SK-N-MC (cell line): ENCODE data around the gene MCOLN2.

Source experiments
- DNase-seq: peaks from one replicate; pipeline ENCODE4 v3.0.0-alpha.2; 2011; ENCODE audit warnings: low read depth, low spot score
- H3K27ac ChIP-seq: fragments of 200-600 bp; sonication (generic); 2 replicates; pipeline ENCODE4 v1.5.1; 2016; ENCODE audit warnings: mixed run types
- H3K36me3 ChIP-seq: fragments of 200-600 bp; sonication (generic); 2 replicates; pipeline ENCODE4 v1.6.1; 2017; ENCODE audit warnings: antibody characterized with exemption, low read length, mixed read lengths; ENCODE audit not compliant: insufficient read depth
- H3K4me3 ChIP-seq: fragments of 200-600 bp; sonication (generic); 2 replicates; pipeline ENCODE4 v1.5.1; 2016
- H3K9ac ChIP-seq: fragments of 200-600 bp; sonication (generic); 2 replicates; pipeline ENCODE4 v1.8.0; 2017; ENCODE audit warnings: mixed run types, mixed read lengths; ENCODE audit not compliant: insufficient read length
- H3K9me3 ChIP-seq: fragments of 200-600 bp; sonication (generic); 2 replicates; pipeline ENCODE4 v1.6.1; 2017; ENCODE audit warnings: low read depth, mild to moderate bottlenecking, antibody characterized with exemption, low read length, moderate library complexity, mixed read lengths
- EZH2 ChIP-seq: fragments of 200-600 bp; sonication (generic); IDR thresholded peaks from one replicate; pipeline ENCODE4 v1.6.1; 2017; ENCODE audit warnings: antibody characterized with exemption
- FOXP2 ChIP-seq: optimal IDR thresholded peaks from 2 replicates; pipeline ENCODE3; 2011; ENCODE audit warnings: mild to moderate bottlenecking, moderate library complexity; ENCODE audit not compliant: insufficient read depth; ENCODE audit errors: extremely low read length, control extremely low read depth
- POLR2AphosphoS5 ChIP-seq: IDR thresholded peaks from 2 replicates; pipeline ENCODE4 v1.6.1; 2012; ENCODE audit warnings: mild to moderate bottlenecking, low read depth, low read length, borderline replicate concordance

The MCOLN2 gene

GRCh38 chr1:84957966-84958365, 38.9 kb downstream of the MCOLN2 start:
- H3K9ac ChIP-seq: no peak overlapping the region
- H3K36me3 ChIP-seq: no peaks in the 10 kb centered on the region
- H3K4me3 ChIP-seq: no peak overlapping the region
- TF ChIP-seq POLR2AphosphoS5: no peak
- TF ChIP-seq EZH2: no peak
- H3K27ac ChIP-seq: no peak overlapping the region
- no peaks in the 10 kb centered on the region for H3K9me3 ChIP-seq
- DNase-seq: no peak

DNA sequence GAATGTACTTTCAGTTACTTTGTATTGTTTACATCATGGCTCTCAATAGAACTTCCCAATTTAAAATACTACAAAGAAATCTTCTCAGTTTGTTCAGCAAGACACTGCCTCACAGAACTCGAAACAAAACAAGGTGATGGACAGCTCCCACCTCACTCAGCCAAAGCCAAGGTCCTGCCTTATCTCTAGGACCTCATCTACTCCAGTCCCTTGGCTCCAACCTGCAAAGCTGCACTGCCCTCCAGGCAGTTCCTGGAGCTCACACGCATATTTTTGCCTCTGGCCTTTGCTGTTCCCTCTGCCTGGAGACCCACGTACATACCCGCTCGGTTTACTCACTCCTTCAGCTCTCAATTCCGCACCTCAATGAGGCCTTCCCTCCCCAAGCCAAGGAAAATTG, 40.3 kb downstream of the MCOLN2 start:
- no peaks in the 10 kb centered on the region for H3K36me3 ChIP-seq
- H3K27ac ChIP-seq: no peak overlapping the region
- H3K4me3 ChIP-seq: no peak overlapping the region
- DNase-seq: no peak
- no peak overlapping the region for H3K9ac ChIP-seq
- TF ChIP-seq POLR2AphosphoS5 (no peak), FOXP2 (no peak), EZH2 (no peak)
- no peaks in the 10 kb centered on the region for H3K9me3 ChIP-seq

- Histone ChIP-seq H3K9ac (no peak overlapping the region), H3K36me3 (no peaks in the 10 kb centered on the region), H3K4me3 (no peak overlapping the region), H3K27ac (no peak overlapping the region), H3K9me3 (no peaks in the 10 kb centered on the region)
- DNase-seq: no peak
- TF ChIP-seq POLR2AphosphoS5 (no peak), FOXP2 (no peak)
Measured at GRCh38 chr1:84956097-84956496, 40.8 kb downstream of the MCOLN2 start.

DNA sequence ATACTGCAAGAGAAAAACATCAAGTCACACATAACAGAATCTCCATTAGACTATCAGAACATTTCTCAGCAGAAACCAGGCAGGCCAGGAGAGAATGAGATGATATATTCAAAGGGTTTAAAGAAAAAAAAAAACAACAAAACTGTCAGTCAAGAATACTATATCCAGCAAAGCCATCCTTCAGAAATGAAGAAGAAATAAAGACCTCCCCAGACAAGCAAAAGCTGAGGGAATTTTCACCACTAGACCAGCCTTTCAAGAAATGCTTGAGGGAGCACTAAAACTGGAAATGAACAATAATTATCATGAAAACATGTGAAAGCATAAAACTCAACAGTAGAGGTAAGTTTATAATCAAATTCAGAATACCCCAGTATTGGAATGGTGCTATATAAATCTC, 47.2 kb downstream of the MCOLN2 start:
- H3K9me3 ChIP-seq: no peaks in the 10 kb centered on the region

GRCh38 chr1:84947536-84948410, 49.1 kb downstream of the MCOLN2 start:
- H3K9ac ChIP-seq: no peak overlapping the region
- no peaks in the 10 kb centered on the region for H3K36me3 ChIP-seq
- DNase-seq: no peak
- H3K27ac ChIP-seq: no peak overlapping the region
- H3K9me3 ChIP-seq: no peaks in the 10 kb centered on the region
- no peak overlapping the region for H3K4me3 ChIP-seq
- no peak for TF ChIP-seq EZH2
- TF ChIP-seq FOXP2: no peak
- no peak for TF ChIP-seq POLR2AphosphoS5

More for the DNA sequence above, 47.2 kb downstream of the MCOLN2 start:
- Histone ChIP-seq H3K4me3 (no peak overlapping the region), H3K36me3 (no peaks in the 10 kb centered on the region), H3K9ac (no peak overlapping the region), H3K27ac (no peak overlapping the region)
- TF ChIP-seq FOXP2 (no peak), EZH2 (no peak), POLR2AphosphoS5 (no peak)
- no peak for DNase-seq

DNA sequence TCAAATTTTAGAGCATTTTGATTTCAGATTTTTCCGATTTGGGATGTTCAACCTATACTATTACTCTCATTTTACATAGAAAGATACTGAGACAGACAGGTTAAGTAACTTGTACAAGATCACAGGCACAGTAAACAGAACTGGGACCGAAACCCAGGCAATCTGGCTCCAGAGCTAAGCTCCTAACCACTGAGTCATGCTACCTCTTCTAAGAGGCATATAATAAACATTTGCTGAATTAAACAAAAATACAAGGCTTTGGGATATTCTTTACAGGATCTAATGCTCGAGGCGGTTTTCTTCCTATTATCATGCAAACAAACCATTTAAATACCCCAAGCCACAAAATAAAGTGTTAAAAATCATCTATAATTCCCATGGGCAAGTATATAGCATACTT, 50.3 kb downstream of the MCOLN2 start:
- H3K9ac ChIP-seq: no peak overlapping the region
- no peak overlapping the region for H3K4me3 ChIP-seq
- no peak for DNase-seq
- TF ChIP-seq POLR2AphosphoS5 (no peak), EZH2 (no peak), FOXP2 (no peak)
- H3K9me3 ChIP-seq: no peaks in the 10 kb centered on the region
- H3K27ac ChIP-seq: peak overlapping the region; percentile 72
- no peaks in the 10 kb centered on the region for H3K36me3 ChIP-seq

DNA sequence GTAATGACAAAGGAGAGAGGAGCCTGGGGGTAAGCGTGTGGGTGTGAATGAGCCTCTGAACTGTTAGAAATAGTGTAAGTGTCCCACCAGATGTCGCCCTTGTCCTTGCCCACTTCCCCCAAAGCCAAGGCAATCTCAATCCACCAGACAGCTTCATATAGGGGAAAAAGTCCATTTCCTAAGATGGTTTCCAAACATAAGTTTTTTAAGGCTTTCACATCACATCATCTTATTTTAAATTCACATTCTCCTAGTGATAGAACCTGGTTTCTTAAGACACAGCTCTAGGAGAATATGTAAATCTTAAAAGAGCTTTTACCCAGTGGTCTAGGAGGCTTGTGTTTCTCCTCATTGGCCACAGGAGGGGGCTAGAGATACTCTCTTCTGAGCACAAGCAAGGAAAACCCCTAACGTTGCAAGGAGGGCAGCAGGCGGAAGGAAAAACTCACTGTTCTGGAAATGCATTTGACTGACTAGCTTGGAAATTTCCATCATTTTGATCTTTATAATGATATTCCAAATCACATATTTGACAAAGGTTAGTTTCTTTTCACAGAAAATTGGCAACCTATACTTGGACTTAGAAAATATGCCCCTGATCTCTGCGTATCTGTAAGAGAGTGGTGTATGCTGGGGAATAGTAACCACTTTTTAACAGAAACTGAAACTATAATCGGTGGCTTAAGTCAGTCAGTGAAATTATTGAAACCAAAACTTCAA, 52.0 kb downstream of the MCOLN2 start:
- H3K4me3 ChIP-seq: peak overlapping the region; percentile 73
- peak; percentile 95 for DNase-seq
- TF ChIP-seq EZH2: no peak
- TF ChIP-seq POLR2AphosphoS5: no peak
- TF ChIP-seq FOXP2: no peak
- no peak overlapping the region; the same call in 1 of the 2 replicates for H3K27ac ChIP-seq
- no peaks in the 10 kb centered on the region for H3K36me3 ChIP-seq
- peak overlapping the region; percentile 51 for H3K9ac ChIP-seq
- H3K9me3 ChIP-seq: no peaks in the 10 kb centered on the region

DNA sequence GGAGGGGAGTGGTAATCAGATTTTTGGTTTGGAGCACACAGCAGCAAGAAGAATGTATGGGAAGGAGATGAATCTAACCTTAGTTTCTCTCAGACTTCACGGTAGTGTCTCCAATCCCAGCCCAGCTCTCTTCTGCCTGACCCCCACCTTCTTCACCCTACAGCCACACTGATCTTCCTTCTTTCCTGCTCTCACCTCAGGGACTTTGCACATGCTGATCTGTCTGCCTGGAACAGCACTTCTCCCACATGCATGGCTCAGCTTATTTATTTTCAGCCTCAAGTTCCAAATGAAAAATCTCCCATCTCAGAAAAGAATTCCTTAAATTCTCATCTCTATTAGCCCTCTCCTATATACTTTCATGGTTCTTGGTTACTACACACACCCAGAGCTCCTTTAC, 55.1 kb downstream of the MCOLN2 start:
- DNase-seq: no peak
- Histone ChIP-seq H3K36me3 (no peaks in the 10 kb centered on the region), H3K27ac (no peak overlapping the region), H3K9ac (no peak overlapping the region), H3K4me3 (no peak overlapping the region), H3K9me3 (no peaks in the 10 kb centered on the region)
- TF ChIP-seq EZH2 (no peak), POLR2AphosphoS5 (no peak), FOXP2 (no peak)
